ENCODE results near the gene TSGA10IP. TPM values are rescaled to one million over a fixed set of nuclear protein-coding genes. Genes with fewer than 3 reads are reported as not detected.

The TSGA10IP gene
- total RNA-seq, 1 donor = not detected

DNA sequence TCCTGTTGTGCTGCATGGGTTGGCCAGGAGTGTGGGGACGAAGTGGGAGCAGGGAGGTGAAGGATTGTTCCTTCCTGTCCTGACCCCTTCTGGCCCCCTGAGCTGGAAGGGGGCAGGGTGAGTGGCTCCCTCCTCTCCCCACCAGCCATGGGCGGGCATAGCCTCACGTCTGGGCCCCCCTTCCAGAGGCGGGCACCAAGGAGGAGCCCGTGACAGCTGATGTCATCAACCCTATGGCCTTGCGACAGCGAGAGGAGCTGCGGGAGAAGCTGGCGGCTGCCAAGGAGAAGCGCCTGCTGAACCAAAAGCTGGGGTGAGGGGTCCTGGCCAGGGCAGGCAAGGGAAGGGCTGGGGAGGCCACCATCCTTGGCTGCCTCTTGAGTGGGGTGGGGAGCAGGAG is 19.6 kb downstream of the TSGA10IP start:
- DNase-seq (ENCODE audit: insufficient read length, low spot score, missing footprints) = peak; percentile 3
- peaks cover 59% of the 10 kb centered on the region for H3K79me2 ChIP-seq (ENCODE audit: insufficient read depth, low read length)
- H4K20me1 ChIP-seq (ENCODE audit: insufficient read depth, low read length) = peaks cover 24% of the 10 kb centered on the region
- H3K4me3 ChIP-seq (ENCODE audit: insufficient read depth, low read length) = no peak overlapping the region
- H3K9me3 ChIP-seq (ENCODE audit: low read depth, low read length) = no peaks in the 10 kb centered on the region
- H3K4me2 ChIP-seq (ENCODE audit: insufficient read depth, low read length) = no peak overlapping the region
- no peak overlapping the region for H3K27ac ChIP-seq (ENCODE audit: low read depth, low read length)
- TF ChIP-seq, protein P1, sequence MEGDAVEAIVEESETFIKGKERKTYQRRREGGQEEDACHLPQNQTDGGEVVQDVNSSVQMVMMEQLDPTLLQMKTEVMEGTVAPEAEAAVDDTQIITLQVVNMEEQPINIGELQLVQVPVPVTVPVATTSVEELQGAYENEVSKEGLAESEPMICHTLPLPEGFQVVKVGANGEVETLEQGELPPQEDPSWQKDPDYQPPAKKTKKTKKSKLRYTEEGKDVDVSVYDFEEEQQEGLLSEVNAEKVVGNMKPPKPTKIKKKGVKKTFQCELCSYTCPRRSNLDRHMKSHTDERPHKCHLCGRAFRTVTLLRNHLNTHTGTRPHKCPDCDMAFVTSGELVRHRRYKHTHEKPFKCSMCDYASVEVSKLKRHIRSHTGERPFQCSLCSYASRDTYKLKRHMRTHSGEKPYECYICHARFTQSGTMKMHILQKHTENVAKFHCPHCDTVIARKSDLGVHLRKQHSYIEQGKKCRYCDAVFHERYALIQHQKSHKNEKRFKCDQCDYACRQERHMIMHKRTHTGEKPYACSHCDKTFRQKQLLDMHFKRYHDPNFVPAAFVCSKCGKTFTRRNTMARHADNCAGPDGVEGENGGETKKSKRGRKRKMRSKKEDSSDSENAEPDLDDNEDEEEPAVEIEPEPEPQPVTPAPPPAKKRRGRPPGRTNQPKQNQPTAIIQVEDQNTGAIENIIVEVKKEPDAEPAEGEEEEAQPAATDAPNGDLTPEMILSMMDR (IDR thresholded peaks at IDR 0.05; ENCODE audit: extremely low read depth, low read depth, low read length) = no peak
- H3K27me3 ChIP-seq (ENCODE audit: insufficient read depth, low read length) = no peaks in the 10 kb centered on the region
- H2AFZ ChIP-seq (ENCODE audit: low read length) = no peak overlapping the region
- peaks cover 16% of the 10 kb centered on the region for H3K4me1 ChIP-seq (ENCODE audit: insufficient read depth, low read length)
- peaks cover 53% of the 10 kb centered on the region for H3K36me3 ChIP-seq (ENCODE audit: insufficient read depth, low read length)

- DNase-seq (ENCODE audit: insufficient read length, low spot score, missing footprints) = peak; percentile 50
- H3K4me1 ChIP-seq (ENCODE audit: insufficient read depth, low read length) = peaks cover 16% of the 10 kb centered on the region
- no peak overlapping the region for H3K4me3 ChIP-seq (ENCODE audit: insufficient read depth, low read length)
- H3K36me3 ChIP-seq (ENCODE audit: insufficient read depth, low read length) = peaks cover 60% of the 10 kb centered on the region
- no peaks in the 10 kb centered on the region for H3K9me3 ChIP-seq (ENCODE audit: low read depth, low read length)
- H3K27ac ChIP-seq (ENCODE audit: low read depth, low read length) = no peak overlapping the region
- TF ChIP-seq, protein P1 (IDR thresholded peaks at IDR 0.05; ENCODE audit: extremely low read depth, low read depth, low read length) = no peak
- no peak overlapping the region for H2AFZ ChIP-seq (ENCODE audit: low read length)
- no peak overlapping the region for H3K4me2 ChIP-seq (ENCODE audit: insufficient read depth, low read length)
- H4K20me1 ChIP-seq (ENCODE audit: insufficient read depth, low read length) = peaks cover 24% of the 10 kb centered on the region
- H3K27me3 ChIP-seq (ENCODE audit: insufficient read depth, low read length) = no peaks in the 10 kb centered on the region
- H3K79me2 ChIP-seq (ENCODE audit: insufficient read depth, low read length) = peaks cover 63% of the 10 kb centered on the region
These were observed 20.9 kb downstream of the TSGA10IP start for GRCh38 chr11:65965986-65966762.

DNA sequence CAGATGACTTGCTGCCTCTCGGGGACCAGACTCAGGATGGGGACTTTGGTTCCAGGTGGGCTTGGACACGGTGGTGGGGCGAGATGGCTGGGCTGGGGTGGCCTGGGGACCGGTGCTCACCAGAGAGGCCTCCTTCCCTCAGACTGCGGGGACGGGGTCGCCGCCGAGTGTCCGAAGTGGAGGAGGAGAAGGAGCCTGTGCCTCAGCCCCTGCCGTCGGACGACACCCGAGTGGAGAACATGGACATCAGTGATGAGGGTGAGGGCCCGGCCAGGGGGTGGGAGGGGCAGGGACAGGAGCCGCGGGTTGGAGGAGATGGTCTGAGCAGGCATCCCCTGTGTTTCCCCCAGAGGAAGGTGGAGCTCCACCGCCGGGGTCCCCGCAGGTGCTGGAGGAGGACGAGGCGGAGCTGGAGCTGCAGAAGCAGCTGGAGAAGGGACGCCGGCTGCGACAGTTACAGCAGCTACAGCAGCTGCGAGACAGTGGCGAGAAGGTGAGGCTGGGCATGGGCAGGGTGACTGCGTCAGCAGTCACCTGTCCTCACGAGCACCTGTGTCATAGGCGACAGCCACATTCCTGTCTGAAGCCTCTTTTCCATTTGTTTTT is 22.2 kb downstream of the TSGA10IP start:
- Histone ChIP-seq H3K4me3 (ENCODE audit: insufficient read depth, low read length) (no peak overlapping the region), H4K20me1 (ENCODE audit: insufficient read depth, low read length) (peaks cover 23% of the 10 kb centered on the region), H3K4me1 (ENCODE audit: insufficient read depth, low read length) (peaks cover 14% of the 10 kb centered on the region), H3K36me3 (ENCODE audit: insufficient read depth, low read length) (peaks cover 67% of the 10 kb centered on the region), H3K27ac (ENCODE audit: low read depth, low read length) (no peak overlapping the region), H3K27me3 (ENCODE audit: insufficient read depth, low read length) (no peaks in the 10 kb centered on the region), H3K4me2 (ENCODE audit: insufficient read depth, low read length) (no peak overlapping the region), H3K9me3 (ENCODE audit: low read depth, low read length) (no peaks in the 10 kb centered on the region), H3K79me2 (ENCODE audit: insufficient read depth, low read length) (peaks cover 52% of the 10 kb centered on the region), H2AFZ (ENCODE audit: low read length) (no peak overlapping the region)
- TF ChIP-seq, protein P1 (IDR thresholded peaks at IDR 0.05; ENCODE audit: extremely low read depth, low read depth, low read length) = no peak
- DNase-seq (ENCODE audit: insufficient read length, low spot score, missing footprints) = peak; percentile 46

Data from osteoblast (primary cell).